Measurements from ENCODE around the gene BBS10. TPM values are rescaled to one million over a fixed set of nuclear protein-coding genes. Genes with fewer than 3 reads are reported as not detected.
A peak's percentile ranks its signal among the peaks of the same experiment; 100 is the strongest.
"Not testable (repeated sequence)": the region's sequence is repeated elsewhere in the genome, so short reads cannot be mapped to it uniquely, and the experiment has no call there.

Gene BBS10
- total RNA-seq, 2 donors from 2014 or later = 3.8 to 4.3 TPM

GRCh38 chr12:76360316-76360715 is 12.1 kb upstream of the BBS10 start:
- no peak for DNase-seq
- H3K9me3 Mint-ChIP-seq = no peaks in the 10 kb centered on the region
- H3K27me3 Mint-ChIP-seq (ENCODE audit: low read depth) = no peaks in the 10 kb centered on the region
- no peak overlapping the region for H3K4me3 Mint-ChIP-seq
- no peak overlapping the region for H3K27ac Mint-ChIP-seq
- no peaks in the 10 kb centered on the region for H3K4me1 Mint-ChIP-seq (ENCODE audit: low read depth)
- no peak for ATAC-seq (replicated peaks in 1 of 2)
- H3K36me3 Mint-ChIP-seq (ENCODE audit: insufficient read depth in 2 of 2) = peaks cover 2 to 20% of the 10 kb centered on the region in 2 donors

- DNase-seq (no peak), ATAC-seq (replicated peaks in 1 of 2) (no peak)
- H3K4me3 Mint-ChIP-seq = no peak overlapping the region
- no peak overlapping the region for H3K27ac Mint-ChIP-seq
- no peaks in the 10 kb centered on the region for H3K27me3 Mint-ChIP-seq (ENCODE audit: low read depth)
- peaks cover 0 to 11% of the 10 kb centered on the region in 2 donors for H3K36me3 Mint-ChIP-seq (ENCODE audit: insufficient read depth in 2 of 2)
- H3K4me1 Mint-ChIP-seq (ENCODE audit: low read depth) = no peaks in the 10 kb centered on the region
- H3K9me3 Mint-ChIP-seq = no peaks in the 10 kb centered on the region
Measured at GRCh38 chr12:76356071-76356470, 7.9 kb upstream of the BBS10 start.

GRCh38 chr12:76346798-76347420 is 1.3 kb downstream of the BBS10 start:
- Mint-ChIP-seq H3K9me3 (no peaks in the 10 kb centered on the region), H3K36me3 (ENCODE audit: insufficient read depth in 2 of 2) (no peaks in the 10 kb centered on the region), H3K4me1 (ENCODE audit: low read depth) (peaks cover 31% of the 10 kb centered on the region), H3K27me3 (ENCODE audit: low read depth) (no peaks in the 10 kb centered on the region), H3K27ac (peak overlapping the region; percentile 95), H3K4me3 (peak overlapping the region; percentile 92 to 98)
- ATAC-seq (replicated peaks in 1 of 2) (peak; percentile 36 to 50), DNase-seq (peak; percentile 16 to 27)

GRCh38 chr12:76346236-76346635 is 2.0 kb downstream of the BBS10 start:
- ATAC-seq (replicated peaks in 1 of 2) = no peak
- Mint-ChIP-seq H3K4me1 (ENCODE audit: low read depth) (peaks cover 38% of the 10 kb centered on the region), H3K9me3 (no peaks in the 10 kb centered on the region), H3K27ac (no peak overlapping the region), H3K4me3 (no peak overlapping the region), H3K27me3 (ENCODE audit: low read depth) (no peaks in the 10 kb centered on the region), H3K36me3 (ENCODE audit: insufficient read depth in 2 of 2) (no peaks in the 10 kb centered on the region)
- DNase-seq = no peak

GRCh38 chr12:76345569-76345968 is 2.6 kb downstream of the BBS10 start:
- no peak for DNase-seq
- H3K36me3 Mint-ChIP-seq (ENCODE audit: insufficient read depth in 2 of 2) = no peaks in the 10 kb centered on the region
- H3K27ac Mint-ChIP-seq = no peak overlapping the region
- peaks cover 40% of the 10 kb centered on the region for H3K4me1 Mint-ChIP-seq (ENCODE audit: low read depth)
- H3K9me3 Mint-ChIP-seq = no peaks in the 10 kb centered on the region
- no peak for ATAC-seq (replicated peaks in 1 of 2)
- H3K27me3 Mint-ChIP-seq (ENCODE audit: low read depth) = no peaks in the 10 kb centered on the region
- H3K4me3 Mint-ChIP-seq = no peak overlapping the region

- peak overlapping the region in 1 of 2 donors; percentile 1 for H3K4me3 Mint-ChIP-seq
- ATAC-seq (replicated peaks in 1 of 2) (no peak), DNase-seq (no peak)
- no peaks in the 10 kb centered on the region for H3K9me3 Mint-ChIP-seq
- peaks cover 9% of the 10 kb centered on the region for H3K27me3 Mint-ChIP-seq (ENCODE audit: low read depth)
- H3K4me1 Mint-ChIP-seq (ENCODE audit: low read depth) = peaks cover 15% of the 10 kb centered on the region
- H3K36me3 Mint-ChIP-seq (ENCODE audit: insufficient read depth in 2 of 2) = no peaks in the 10 kb centered on the region
- H3K27ac Mint-ChIP-seq = no peak overlapping the region
Measured at GRCh38 chr12:76341436-76342030, 6.7 kb downstream of the BBS10 start.

- ATAC-seq (replicated peaks in 1 of 2) = no peak
- Mint-ChIP-seq H3K27me3 (ENCODE audit: low read depth) (peaks cover 9% of the 10 kb centered on the region), H3K4me1 (ENCODE audit: low read depth) (peaks cover 11% of the 10 kb centered on the region), H3K27ac (no peak overlapping the region), H3K4me3 (no peak overlapping the region), H3K36me3 (ENCODE audit: insufficient read depth in 2 of 2) (no peaks in the 10 kb centered on the region), H3K9me3 (no peaks in the 10 kb centered on the region)
- DNase-seq = no peak
Measured at GRCh38 chr12:76340680-76341435, 7.4 kb downstream of the BBS10 start.

- peaks cover 11% of the 10 kb centered on the region for H3K4me1 Mint-ChIP-seq (ENCODE audit: low read depth)
- H3K27ac Mint-ChIP-seq = no peak overlapping the region
- H3K36me3 Mint-ChIP-seq (ENCODE audit: insufficient read depth in 2 of 2) = no peaks in the 10 kb centered on the region
- ATAC-seq (replicated peaks in 1 of 2) (no peak), DNase-seq (no peak)
- peaks cover 26% of the 10 kb centered on the region for H3K27me3 Mint-ChIP-seq (ENCODE audit: low read depth)
- H3K9me3 Mint-ChIP-seq = no peaks in the 10 kb centered on the region
- H3K4me3 Mint-ChIP-seq = no peak overlapping the region
Measured at GRCh38 chr12:76337583-76337982, 10.6 kb downstream of the BBS10 start.

GRCh38 chr12:76332606-76333005 is 15.6 kb downstream of the BBS10 start:
- H3K27ac Mint-ChIP-seq = no peak overlapping the region
- H3K27me3 Mint-ChIP-seq (ENCODE audit: low read depth) = peaks cover 42% of the 10 kb centered on the region
- H3K36me3 Mint-ChIP-seq (ENCODE audit: insufficient read depth in 2 of 2) = no peaks in the 10 kb centered on the region
- ATAC-seq (replicated peaks in 1 of 2) (no peak), DNase-seq (no peak)
- no peaks in the 10 kb centered on the region for H3K9me3 Mint-ChIP-seq
- no peak overlapping the region for H3K4me3 Mint-ChIP-seq
- no peaks in the 10 kb centered on the region for H3K4me1 Mint-ChIP-seq (ENCODE audit: low read depth)

- H3K4me1 Mint-ChIP-seq (ENCODE audit: low read depth) = no peaks in the 10 kb centered on the region
- H3K4me3 Mint-ChIP-seq = no peak overlapping the region
- H3K9me3 Mint-ChIP-seq = no peaks in the 10 kb centered on the region
- DNase-seq (no peak), ATAC-seq (replicated peaks in 1 of 2) (no peak)
- no peak overlapping the region for H3K27ac Mint-ChIP-seq
- H3K27me3 Mint-ChIP-seq (ENCODE audit: low read depth) = peaks cover 32% of the 10 kb centered on the region
- no peaks in the 10 kb centered on the region for H3K36me3 Mint-ChIP-seq (ENCODE audit: insufficient read depth in 2 of 2)
Measured at GRCh38 chr12:76329606-76330005, 18.6 kb downstream of the BBS10 start.

GRCh38 chr12:76329159-76329558 is 19.1 kb downstream of the BBS10 start:
- Mint-ChIP-seq H3K27me3 (ENCODE audit: low read depth) (peaks cover 31% of the 10 kb centered on the region), H3K4me1 (ENCODE audit: low read depth) (no peaks in the 10 kb centered on the region), H3K4me3 (no peak overlapping the region), H3K36me3 (ENCODE audit: insufficient read depth in 2 of 2) (no peaks in the 10 kb centered on the region), H3K27ac (no peak overlapping the region), H3K9me3 (no peaks in the 10 kb centered on the region)
- ATAC-seq (replicated peaks in 1 of 2) (no peak), DNase-seq (no peak)

- not testable (repeated sequence) for DNase-seq; H3K4me1 Mint-ChIP-seq (ENCODE audit: low read depth); H3K4me3 Mint-ChIP-seq; H3K27ac Mint-ChIP-seq; H3K36me3 Mint-ChIP-seq (ENCODE audit: insufficient read depth in 2 of 2); ATAC-seq (replicated peaks in 1 of 2); H3K9me3 Mint-ChIP-seq
- H3K27me3 Mint-ChIP-seq (ENCODE audit: low read depth) = peaks cover 46% of the 10 kb centered on the region
Measured at GRCh38 chr12:76319595-76320319, 28.5 kb downstream of the BBS10 start.

Data from activated T-cell treated with anti-CD3 and anti-CD28 coated beads, Interleukin-2, amount 50 U/mL, for 72 hours (primary cell).